ENCODE measurements around the gene CTBP2.

The CTBP2 gene

DNA sequence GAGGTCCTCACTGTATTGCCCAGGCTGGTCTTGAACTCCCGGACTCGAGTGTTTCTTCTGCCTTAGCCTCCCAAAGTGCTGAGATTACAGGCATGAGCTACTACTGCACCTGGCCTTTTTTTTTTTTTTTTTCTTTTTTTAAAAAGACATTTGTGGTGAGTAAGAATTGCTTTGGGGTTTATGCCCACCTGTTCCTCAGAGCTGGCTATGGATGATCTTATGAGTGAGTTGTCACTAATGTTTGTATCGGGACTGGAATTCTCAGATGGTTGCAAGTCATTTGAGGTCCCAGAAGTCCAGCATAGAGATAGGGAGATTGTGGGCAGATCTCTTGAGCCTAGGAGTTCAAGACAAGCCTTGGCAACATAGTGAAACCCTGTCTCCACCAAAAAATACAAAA is 183.2 kb downstream of the CTBP2 start:
- no peak for DNase-seq (ENCODE audit: low read depth)

DNA sequence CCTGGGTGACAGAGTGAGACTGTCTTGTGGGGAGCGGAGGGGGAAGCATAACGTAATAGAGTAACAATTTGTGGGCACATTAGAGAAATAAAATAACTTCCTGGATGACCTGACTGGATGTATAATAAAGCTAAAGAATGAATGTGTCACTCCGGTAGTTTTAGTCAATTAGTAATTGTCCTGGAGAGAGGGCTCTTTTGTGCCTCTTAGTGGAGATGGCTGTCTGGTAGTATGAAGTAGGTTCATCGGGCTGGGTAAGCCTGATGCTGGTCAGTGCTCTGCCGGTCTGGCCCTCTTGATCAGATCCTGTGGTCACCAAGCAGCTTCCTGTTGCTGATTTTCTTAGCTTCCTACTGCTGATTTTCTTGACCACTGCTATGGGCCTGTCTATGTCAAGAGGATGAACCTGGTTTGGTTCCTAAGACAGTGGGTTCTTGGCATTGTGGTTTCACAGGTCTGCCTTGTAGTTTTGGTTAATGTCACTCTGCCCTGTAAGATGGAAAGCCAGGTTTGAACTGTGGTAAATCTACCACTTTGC is 184.3 kb downstream of the CTBP2 start:
- DNase-seq (ENCODE audit: low read depth): no peak

DNA sequence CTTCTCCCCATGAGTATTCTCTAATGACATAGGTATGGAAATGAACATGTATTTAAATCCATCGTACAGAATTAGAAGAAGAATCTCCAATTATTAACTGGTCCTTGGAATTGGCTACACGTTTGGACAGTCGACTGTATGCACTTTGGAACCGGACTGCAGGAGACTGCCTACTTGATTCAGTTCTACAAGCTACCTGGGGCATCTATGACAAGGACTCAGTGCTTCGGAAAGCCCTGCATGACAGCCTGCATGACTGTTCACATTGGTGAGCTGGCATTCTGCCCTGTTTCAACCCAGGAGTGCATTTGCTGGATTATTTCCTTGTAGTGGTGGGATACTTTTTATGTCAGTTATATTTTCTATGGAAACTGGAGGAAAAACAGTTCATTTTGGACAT is 186.2 kb downstream of the CTBP2 start:
- no peak for DNase-seq (ENCODE audit: low read depth)

DNA sequence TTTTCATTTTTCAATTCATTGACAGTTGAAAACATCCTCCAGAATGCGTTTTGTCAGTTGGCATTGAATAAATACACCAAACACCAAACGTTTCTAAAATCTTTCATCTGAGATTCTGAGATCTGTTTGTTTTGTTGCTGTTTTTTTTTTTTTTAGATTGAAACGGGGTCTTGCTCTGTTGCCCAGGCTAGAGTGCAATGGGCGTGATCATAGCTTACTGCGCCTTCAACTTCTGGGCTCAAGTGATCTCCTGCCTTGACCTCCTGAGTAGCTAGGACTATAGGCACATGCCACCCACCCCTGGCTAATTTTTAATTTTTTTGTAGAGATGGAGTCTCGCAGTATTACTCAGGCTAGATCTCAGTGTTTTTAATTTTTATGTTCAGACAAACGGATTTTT is 187.7 kb downstream of the CTBP2 start:
- DNase-seq (ENCODE audit: low read depth): no peak

DNA sequence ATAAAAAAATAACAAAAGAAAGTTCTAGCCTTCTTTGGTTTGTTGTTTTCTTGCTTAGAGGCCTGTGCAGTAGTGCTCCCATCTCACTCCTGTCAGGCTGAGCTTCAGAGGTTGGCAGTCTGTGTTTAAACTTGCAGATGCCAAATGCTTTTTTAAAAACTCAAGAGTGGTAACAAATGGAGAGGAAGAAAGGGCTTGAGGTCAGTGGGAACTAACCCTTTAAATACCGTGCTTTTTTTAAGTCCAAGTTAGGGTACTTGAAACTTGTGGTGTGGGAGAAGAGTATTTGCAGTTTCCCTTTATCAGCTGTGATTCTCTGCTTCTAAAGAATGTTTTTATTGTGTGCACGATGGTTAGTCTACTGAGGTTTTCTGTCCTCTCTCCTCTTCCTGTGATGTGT is 189.1 kb downstream of the CTBP2 start:
- no peak for DNase-seq (ENCODE audit: low read depth)

DNA sequence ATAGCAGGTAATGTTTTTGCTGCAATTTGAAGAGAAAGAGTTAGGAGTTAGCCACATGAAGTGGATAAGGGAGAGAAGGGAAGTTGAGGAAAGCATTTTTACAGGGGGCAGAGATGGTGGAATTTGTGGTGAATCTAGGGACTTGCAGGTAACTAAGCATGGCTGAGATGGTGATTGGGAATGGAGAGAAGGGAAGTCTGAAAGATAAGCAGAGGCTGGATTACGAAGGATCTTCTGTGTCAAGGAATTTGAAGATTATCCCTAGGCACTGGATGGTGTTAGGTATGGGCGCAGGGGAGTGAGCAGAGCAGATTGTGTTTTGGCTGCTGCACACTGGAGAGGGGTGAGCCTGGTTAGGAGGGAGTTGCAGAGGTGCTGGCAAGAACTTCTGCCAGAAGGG is 193.1 kb downstream of the CTBP2 start:
- no peak for DNase-seq (ENCODE audit: low read depth)

DNA sequence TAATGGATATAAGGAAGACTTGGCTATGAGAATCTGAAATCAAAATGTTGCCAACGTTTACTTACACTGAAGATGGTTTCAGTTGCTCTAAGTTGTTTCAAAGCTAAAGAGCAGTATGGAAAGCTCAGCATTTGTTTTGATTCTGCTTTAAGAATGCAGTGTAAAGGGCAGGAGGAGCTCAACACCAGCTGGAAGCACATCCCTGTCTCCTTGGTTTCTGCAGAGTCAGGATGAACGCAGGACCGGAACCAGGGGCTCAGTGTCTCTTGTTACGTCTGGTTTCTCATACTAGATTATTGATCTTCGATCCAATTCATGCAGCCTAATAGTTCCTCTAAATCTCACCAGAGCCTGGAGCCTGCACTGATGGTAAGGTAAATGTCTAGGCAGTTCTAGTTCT is 194.4 kb downstream of the CTBP2 start:
- no peak for DNase-seq (ENCODE audit: low read depth)

DNA sequence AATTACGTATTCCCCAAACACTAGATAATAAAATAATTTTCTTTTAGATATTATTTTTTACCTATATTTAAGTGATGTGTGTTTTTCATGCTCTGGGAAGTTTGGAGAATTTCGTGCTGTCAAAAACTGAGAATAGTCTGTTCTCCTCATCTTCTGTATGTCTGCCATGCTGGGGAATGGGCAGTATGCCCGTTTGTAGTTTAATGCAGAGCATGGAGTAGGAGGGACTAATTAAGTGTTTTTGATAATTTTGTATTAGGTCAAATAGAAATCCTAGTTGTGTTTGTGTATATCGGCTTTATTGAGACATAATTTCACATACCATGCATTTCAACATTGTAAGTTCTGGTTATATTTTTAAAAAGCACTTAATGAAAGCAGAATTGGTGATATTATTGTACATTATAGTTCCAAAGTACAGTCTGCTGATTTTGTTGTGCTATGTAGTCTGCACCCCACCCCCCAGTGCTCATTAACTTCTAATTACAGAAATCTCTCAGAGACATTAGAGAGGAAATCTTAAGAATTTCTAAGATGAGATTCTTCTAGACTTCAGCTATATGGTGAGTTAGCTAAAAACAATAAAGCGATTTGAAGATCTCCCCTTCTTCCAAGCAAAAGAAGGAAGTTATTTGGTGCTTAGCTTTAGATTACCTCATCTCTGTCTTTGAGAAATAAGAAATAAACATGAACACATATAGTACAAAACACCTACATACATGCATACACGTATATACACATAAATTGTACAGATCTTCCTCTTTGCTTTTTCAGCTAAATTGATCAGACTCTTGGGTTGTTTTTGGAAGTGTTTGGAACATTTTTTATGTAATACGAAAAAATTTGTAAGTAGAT is 196.3 kb downstream of the CTBP2 start:
- no peak for DNase-seq (ENCODE audit: low read depth)

DNA sequence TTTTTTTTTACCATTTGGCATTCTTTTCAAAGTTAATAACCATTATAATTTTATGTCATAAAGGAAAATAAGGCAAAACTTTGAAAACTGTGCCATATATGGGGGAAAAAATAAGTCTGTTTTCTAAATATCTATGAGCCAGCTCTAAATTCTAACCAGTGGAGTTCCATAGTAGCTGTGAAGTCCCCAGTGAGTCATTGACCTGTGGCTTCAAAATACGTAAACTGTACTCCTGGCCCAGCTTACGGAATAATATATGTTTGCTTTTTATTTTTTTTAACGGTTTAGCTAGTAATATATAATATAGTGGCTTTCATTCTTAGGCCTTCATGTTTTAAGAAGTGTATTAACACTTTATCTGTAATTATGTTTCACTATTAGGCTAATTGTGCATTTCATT is 197.9 kb downstream of the CTBP2 start:
- DNase-seq (ENCODE audit: low read depth): no peak

DNA sequence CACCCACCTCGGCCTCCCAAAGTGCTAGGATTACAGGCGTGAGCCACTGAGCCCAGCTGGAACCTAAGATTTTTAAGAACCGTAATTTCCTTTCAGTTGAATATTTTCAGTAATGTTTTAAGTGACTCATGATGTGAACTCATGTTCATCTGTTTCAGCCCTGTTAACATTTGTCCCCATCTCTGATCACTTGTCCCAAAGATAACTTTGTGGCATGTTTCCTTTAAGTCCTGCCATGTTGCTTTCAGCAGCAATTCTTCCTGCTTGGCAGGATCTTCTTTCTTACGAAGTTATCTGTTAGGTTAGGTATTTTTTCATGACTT is 199.2 kb downstream of the CTBP2 start:
- no peak for DNase-seq (ENCODE audit: low read depth)

DNA sequence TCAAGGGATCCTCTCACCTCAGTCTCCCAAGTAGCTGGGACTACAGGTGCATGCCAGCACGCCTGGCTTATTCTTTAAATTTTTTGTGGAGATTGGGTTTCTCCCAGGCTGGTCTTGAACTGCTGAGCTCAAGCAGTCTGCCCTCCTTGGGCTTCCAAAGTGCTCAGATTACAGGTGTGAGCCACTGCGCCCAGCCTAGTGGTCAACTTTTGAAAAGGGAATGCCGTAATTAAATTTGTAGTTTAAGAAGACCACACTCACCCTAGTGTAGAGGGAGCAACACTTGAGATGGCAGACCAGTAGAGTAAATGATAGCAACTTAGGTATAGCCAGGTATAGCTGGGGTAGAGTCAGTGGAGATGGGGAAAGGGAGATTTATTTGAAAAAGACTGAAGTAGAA is 200.8 kb downstream of the CTBP2 start:
- DNase-seq (ENCODE audit: low read depth): no peak

DNA sequence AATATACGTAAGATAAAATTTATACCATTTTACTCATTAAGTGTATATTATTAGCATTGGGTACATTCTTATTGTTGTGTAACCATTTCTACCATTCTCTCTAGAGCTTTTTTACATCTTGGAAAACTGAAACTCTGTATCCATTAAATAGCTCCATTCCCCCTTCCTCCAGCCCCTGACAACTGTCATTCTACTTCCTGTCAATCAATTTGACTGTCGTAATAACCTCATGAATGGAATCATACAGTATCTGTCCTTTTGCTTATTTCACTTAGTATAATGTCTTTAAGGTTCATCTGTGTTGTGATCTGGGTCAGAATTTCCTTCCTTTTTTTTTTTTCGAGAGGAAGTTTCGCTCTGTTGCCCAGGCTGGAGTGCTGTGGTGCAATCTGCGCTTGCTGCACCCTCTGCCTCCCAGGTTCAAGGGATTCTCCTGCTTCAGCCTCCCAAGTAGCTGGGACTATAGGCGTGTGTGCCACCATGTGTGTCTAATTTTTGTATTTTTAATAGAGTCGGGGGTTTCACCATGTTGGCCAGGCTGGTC is 202.9 kb downstream of the CTBP2 start:
- no peak for DNase-seq (ENCODE audit: low read depth)

DNA sequence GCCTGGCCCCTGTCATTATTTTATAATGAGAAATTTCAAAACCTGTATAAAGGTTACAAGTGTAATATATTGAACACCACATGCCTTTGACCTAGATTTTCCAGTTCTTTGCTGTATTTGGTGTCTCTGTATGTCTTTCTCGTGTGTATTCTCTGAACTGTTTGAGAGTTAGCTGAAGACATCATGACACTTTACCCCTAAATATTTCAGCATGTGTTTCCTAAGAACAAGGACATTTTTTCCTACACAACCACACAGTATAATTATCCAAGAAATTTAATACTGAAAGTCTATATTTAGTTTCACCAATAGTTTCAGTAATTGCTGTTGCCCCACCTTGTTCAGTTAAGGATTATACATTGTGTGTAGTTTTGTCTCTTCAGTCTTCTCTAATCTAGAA is 203.6 kb downstream of the CTBP2 start:
- no peak for DNase-seq (ENCODE audit: low read depth)

DNA sequence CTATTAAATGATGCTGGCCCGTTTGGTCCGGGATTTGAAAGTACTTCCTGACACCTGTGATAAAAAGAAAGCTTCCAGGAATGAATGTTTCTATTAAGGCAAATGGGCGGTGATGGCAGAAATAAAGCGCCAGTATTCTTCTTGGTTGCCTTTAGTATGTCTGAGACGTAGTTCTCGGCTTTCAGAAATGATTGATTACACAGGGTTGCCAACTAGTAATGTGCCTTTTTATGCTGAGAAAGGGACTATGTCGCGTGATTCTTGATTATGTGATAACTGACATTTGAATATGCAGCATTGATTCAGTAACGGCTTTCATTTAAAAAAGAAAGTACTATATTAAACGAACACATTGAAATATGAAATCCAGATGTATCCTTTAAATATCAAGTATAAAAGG is 204.5 kb downstream of the CTBP2 start:
- DNase-seq (ENCODE audit: low read depth): no peak

DNA sequence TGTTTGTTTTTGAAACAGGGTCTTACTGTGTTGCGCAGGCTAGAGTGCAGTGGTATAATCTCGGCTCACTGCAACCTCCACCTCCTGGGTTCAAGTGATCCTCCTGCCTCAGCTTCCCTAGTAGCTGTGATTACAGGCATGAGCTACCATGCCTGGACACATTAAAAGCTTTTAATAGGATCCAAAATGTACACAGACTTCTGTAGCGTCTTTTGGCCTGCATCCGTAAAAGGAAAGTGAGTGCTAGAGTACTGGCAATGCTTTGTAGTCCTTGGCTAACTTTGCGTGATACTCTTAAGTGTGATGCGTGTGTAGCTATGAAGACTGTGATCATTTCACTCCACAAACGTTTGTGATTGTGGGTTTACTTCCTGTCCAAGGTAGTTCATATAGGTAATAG is 205.1 kb downstream of the CTBP2 start:
- no peak for DNase-seq (ENCODE audit: low read depth)

DNA sequence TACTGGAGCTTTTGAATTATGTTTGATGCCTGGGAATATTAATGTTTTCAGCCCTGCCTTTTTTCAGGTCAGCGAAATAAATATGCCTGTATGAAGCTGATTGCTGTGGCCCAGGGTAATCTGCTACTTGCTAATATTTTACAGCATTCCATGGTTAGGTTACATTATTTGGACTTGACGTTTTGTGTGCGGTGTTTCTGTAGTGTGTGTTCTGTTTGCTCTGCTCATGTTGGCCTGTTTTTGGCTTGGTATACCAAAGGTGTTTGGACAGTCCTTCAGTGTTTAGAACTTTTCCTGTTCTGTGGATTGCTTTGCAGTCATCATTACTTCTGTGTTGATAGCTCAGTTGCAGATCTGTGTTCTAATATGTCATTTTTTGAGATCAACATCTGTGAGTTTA is 206.9 kb downstream of the CTBP2 start:
- no peak for DNase-seq (ENCODE audit: low read depth)

DNA sequence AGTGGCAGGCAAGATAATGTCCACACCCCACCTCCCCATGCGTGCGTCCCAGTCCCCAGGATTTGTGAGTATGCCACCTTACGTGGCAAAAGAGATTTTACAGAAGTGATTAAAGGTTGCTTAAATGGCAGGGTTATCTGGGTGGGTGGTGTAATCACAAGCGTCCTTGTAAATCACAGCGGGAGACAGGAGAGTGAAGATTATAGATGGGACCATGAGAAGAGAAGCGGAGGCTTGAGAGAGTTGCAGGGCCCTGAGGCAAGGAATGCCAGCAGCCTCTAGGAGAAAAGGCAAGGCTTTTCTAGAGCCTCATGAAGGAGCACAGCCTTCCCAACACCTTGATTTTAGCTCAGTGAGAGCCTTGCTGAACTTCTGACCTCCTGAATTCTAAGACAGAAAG is 208.2 kb downstream of the CTBP2 start:
- DNase-seq (ENCODE audit: low read depth): no peak

DNA sequence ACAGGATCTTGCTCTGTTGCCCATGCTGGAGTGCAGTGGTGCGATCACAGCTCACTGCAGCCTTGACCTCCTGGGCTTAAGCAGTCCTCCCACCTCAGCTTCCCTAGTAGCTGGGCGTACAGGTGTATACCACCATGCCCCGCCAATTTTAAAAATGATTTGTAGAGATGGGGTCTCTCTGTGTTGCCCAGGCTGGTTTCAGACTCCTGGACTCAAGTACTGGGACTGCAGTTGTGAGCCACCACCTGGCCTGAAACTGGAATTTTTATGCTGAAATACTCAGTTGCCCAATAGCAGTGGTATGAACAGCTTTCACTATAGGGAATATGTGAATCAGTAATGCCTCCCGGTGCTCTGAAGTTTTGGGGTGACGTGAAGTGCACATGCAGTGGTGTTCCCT is 210.8 kb downstream of the CTBP2 start:
- no peak for DNase-seq (ENCODE audit: low read depth)

DNA sequence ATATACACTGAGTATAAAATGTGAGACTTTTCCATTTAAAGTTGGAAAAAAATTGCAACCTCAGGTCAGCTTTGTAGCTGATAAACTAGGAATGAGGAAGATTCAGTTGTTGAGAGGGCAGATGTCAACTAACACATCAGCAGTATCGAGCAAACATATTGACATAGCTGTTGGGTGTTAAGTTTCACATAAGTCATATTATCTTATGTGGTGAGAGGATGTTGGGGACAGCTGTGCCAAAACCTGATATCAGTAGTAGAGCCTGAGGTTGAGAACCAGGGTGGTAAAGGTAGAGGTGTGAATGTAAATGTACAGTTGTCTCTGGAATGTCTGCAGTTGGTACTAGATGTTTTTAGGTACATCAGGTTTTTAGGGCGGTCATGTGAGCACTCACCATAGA is 213.4 kb downstream of the CTBP2 start:
- no peak for DNase-seq (ENCODE audit: low read depth)

DNA sequence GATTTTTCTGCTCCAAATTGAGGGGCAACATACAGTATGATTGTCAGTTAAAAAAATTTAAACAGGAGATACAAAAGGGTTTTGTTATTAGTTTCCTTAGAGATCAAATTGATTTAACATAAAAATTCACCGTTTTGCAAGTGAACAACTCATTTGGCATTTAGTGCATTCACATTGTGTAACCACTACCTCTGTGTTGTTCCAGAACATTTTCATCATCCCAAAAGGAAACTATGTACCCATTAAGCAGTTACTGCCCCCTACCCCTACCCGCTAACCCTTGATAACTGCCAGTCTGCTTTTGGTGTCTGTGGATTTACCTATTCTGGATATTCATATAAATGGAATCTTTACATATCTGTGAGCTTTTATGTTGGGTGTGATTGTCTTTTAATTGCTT is 215.4 kb downstream of the CTBP2 start:
- no peak for DNase-seq (ENCODE audit: low read depth)

DNA sequence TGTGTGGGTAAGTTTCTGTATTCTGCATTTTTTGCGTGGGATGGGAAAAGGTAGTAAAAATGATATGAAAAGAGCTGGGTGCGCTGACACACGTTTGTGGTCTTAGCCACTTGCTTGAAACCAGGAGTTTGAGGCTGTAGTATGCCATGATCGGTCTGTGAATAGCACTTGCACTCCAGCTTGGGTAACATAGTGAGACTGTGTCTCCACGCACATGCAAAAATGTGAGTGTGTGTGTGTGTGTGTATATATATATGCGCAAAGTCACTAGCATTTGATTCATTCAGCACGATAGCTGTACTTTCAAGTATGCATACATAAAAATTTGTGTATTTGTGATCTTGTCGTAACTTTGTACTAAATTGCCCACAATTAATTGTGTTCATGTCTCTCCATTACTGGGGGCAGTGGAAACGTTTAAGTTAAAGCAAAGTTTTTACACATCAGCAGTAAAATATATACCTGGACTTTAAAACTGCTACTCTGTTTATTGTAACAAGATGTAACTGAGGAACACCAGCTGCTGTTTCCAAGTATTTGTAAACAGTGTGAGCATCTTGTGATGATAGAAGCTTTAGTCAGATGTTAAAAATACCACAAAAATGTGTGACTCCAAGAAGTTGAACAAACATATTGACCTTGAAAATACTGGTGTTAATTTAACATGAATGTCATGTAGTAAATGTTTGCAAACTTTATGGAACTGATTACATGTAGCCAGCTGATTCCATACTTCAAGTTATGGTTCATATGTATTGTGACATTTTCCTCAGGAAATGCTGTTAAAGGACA is 216.9 kb downstream of the CTBP2 start:
- no peak for DNase-seq (ENCODE audit: low read depth)

DNA sequence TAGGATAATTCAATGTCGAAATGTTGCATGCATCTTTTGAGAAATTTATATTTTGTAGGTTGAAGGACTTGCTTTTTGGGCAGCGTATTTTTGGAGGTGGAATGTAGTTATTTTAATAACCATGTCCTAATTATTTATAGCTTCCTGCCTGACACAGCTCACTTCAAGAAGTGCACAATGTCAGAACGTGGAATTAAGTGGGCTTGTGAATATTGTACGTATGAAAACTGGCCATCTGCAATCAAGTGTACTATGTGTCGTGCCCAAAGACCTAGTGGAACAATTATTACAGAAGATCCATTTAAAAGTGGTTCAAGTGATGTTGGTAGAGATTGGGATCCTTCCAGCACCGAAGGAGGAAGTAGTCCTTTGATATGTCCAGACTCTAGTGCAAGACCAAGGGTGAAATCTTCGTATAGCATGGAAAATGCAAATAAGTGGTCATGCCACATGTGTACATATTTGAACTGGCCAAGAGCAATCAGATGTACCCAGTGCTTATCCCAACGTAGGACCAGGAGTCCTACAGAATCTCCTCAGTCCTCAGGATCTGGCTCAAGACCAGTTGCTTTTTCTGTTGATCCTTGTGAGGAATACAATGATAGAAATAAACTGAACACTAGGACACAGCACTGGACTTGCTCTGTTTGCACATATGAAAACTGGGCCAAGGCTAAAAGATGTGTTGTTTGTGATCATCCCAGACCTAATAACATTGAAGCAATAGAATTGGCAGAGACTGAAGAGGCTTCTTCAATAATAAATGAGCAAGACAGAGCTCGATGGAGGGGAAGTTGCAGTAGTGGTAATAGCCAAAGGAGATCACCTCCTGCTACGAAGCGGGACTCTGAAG is 217.8 kb downstream of the CTBP2 start:
- no peak for DNase-seq (ENCODE audit: low read depth)

Data from HS-27A (cell line).